Spinal cord (tissue), 10 donors: ENCODE data around the gene NF2. TPM values are rescaled to one million over a fixed set of nuclear protein-coding genes. Genes with fewer than 3 reads are reported as not detected.

ENCODE experiments used
- DNase-seq, 6 donors: peaks; one replicate each; pipeline versions ENCODE4 v3.0.0 to v3.0.0-alpha.2; 2013 to 2015; ENCODE audit warnings: low spot score in 6 of 6, low read depth in 4 of 6
- H3K27ac ChIP-seq: one replicate; pipeline ENCODE4 v1.5.1; 2013; ENCODE audit warnings: low read depth, low read length, control low read depth
- H3K27me3 ChIP-seq: one replicate; pipeline ENCODE4 v1.6.1; 2013; ENCODE audit warnings: low read length; ENCODE audit not compliant: control insufficient read depth, insufficient read depth
- H3K36me3 ChIP-seq: one replicate; pipeline ENCODE4 v1.6.1; 2013; ENCODE audit warnings: low read length; ENCODE audit not compliant: control insufficient read depth, insufficient read depth
- H3K4me1 ChIP-seq: one replicate; pipeline ENCODE4 v1.6.1; 2013; ENCODE audit warnings: low read length; ENCODE audit not compliant: control insufficient read depth, insufficient read depth
- H3K4me3 ChIP-seq: one replicate; pipeline ENCODE4 v1.5.1; 2013; ENCODE audit warnings: low read depth, low read length, control low read depth
- H3K9me3 ChIP-seq: one replicate; pipeline ENCODE4 v1.6.1; 2013; ENCODE audit warnings: low read length; ENCODE audit not compliant: control insufficient read depth, insufficient read depth
- WGBS: methylation state at CpG from one replicate; pipeline ENCODE4 v1.1.5; 2013; ENCODE audit warnings: missing lambda C conversion rate; ENCODE audit not compliant: insufficient coverage; 5-methylcytosine and 5-hydroxymethylcytosine counted together
- polyA plus RNA-seq, 2 donors: library from polyadenylated mRNA; unstranded; fragments of 120-200 nt; gene quantifications; one replicate each; pipeline ENCODE4 v1.2.1, GENCODE V29; 2013; ENCODE audit not compliant: insufficient read length in 2 of 2
- total RNA-seq, 2 donors: library from RNA; depleted of rRNA in 1 of 2; stranded (reverse); fragments of 120-200 nt in 1 of 2; fragments of >200 nt in 1 of 2; gene quantifications; one replicate each; pipeline versions ENCODE4 v1.2.3 to v1.2.4, GENCODE V29; 2013 to 2014
- donor health status: healthy.

The NF2 gene
- total and polyA plus RNA-seq, 4 donors = 35.4 to 48.7 (median 39.6) TPM

GRCh38 chr22:29610780-29611179 is 7.3 kb downstream of the NF2 start:
- Histone ChIP-seq H3K27ac (no peak overlapping the region), H3K4me1 (no peaks in the 10 kb centered on the region), H3K36me3 (no peaks in the 10 kb centered on the region), H3K27me3 (no peaks in the 10 kb centered on the region), H3K4me3 (no peak overlapping the region), H3K9me3 (peaks cover 3% of the 10 kb centered on the region)
- no peak for DNase-seq
- WGBS = no CpG with 5 or more reads among the region's 1 CpG

GRCh38 chr22:29615705-29616327 is 12.4 kb downstream of the NF2 start:
- Histone ChIP-seq H3K4me1 (no peaks in the 10 kb centered on the region), H3K36me3 (no peaks in the 10 kb centered on the region), H3K27me3 (no peaks in the 10 kb centered on the region), H3K4me3 (no peak overlapping the region), H3K27ac (no peak overlapping the region), H3K9me3 (peaks cover 1% of the 10 kb centered on the region)
- no peak for DNase-seq
- WGBS = no CpG with 5 or more reads among the region's 4 CpGs

- peak in 1 of 6 donors; percentile 51 for DNase-seq
- Histone ChIP-seq H3K27me3 (no peaks in the 10 kb centered on the region), H3K4me3 (no peak overlapping the region), H3K9me3 (no peaks in the 10 kb centered on the region), H3K4me1 (no peaks in the 10 kb centered on the region), H3K36me3 (no peaks in the 10 kb centered on the region), H3K27ac (no peak overlapping the region)
- WGBS = no CpG with 5 or more reads among the region's 2 CpGs
Measured at GRCh38 chr22:29617922-29618629, 14.6 kb downstream of the NF2 start.

- H3K4me1 ChIP-seq = no peaks in the 10 kb centered on the region
- no peak overlapping the region for H3K27ac ChIP-seq
- WGBS = 63% methylated on average over 1 of the region's 5 CpGs
Measured at GRCh38 chr22:29621761-29622526, 18.5 kb downstream of the NF2 start.

GRCh38 chr22:29623059-29623458 is 19.6 kb downstream of the NF2 start:
- no peaks in the 10 kb centered on the region for H3K36me3 ChIP-seq
- no peak overlapping the region for H3K4me3 ChIP-seq
- WGBS = 95% methylated on average over 6 of the region's 6 CpGs
- no peak overlapping the region for H3K27ac ChIP-seq
- H3K27me3 ChIP-seq = no peaks in the 10 kb centered on the region
- DNase-seq = no peak
- no peaks in the 10 kb centered on the region for H3K9me3 ChIP-seq
- H3K4me1 ChIP-seq = peaks cover 2% of the 10 kb centered on the region

More at GRCh38 chr22:29621761-29622526, 18.5 kb downstream of the NF2 start:
- no peak overlapping the region for H3K4me3 ChIP-seq
- H3K36me3 ChIP-seq = no peaks in the 10 kb centered on the region
- no peak for DNase-seq
- no peaks in the 10 kb centered on the region for H3K27me3 ChIP-seq
- H3K9me3 ChIP-seq = no peaks in the 10 kb centered on the region

GRCh38 chr22:29623553-29624169 is 20.2 kb downstream of the NF2 start:
- Histone ChIP-seq H3K27me3 (no peaks in the 10 kb centered on the region), H3K9me3 (no peaks in the 10 kb centered on the region), H3K36me3 (no peaks in the 10 kb centered on the region), H3K27ac (no peak overlapping the region), H3K4me3 (no peak overlapping the region), H3K4me1 (peaks cover 2% of the 10 kb centered on the region)
- DNase-seq = no peak
- WGBS = 78% methylated on average over 2 of the region's 6 CpGs

GRCh38 chr22:29625090-29625825 is 21.8 kb downstream of the NF2 start:
- Histone ChIP-seq H3K27me3 (no peaks in the 10 kb centered on the region), H3K4me1 (peaks cover 2% of the 10 kb centered on the region), H3K36me3 (no peaks in the 10 kb centered on the region), H3K9me3 (no peaks in the 10 kb centered on the region), H3K27ac (no peak overlapping the region), H3K4me3 (no peak overlapping the region)
- peak in 4 of 6 donors; percentile 38 to 84 (median 62) for DNase-seq
- 100% methylated on average over 2 of the region's 12 CpGs for WGBS

- H3K4me1 ChIP-seq = peaks cover 2% of the 10 kb centered on the region
- no peak overlapping the region for H3K27ac ChIP-seq
- 86% methylated on average over 1 of the region's 3 CpGs for WGBS
- no peak overlapping the region for H3K4me3 ChIP-seq
- no peaks in the 10 kb centered on the region for H3K36me3 ChIP-seq
- H3K9me3 ChIP-seq = no peaks in the 10 kb centered on the region
- H3K27me3 ChIP-seq = no peaks in the 10 kb centered on the region
- no peak for DNase-seq
Measured at GRCh38 chr22:29626497-29627195, 23.2 kb downstream of the NF2 start.

- Histone ChIP-seq H3K4me1 (peaks cover 2% of the 10 kb centered on the region), H3K27ac (no peak overlapping the region), H3K4me3 (no peak overlapping the region), H3K36me3 (no peaks in the 10 kb centered on the region), H3K9me3 (no peaks in the 10 kb centered on the region), H3K27me3 (no peaks in the 10 kb centered on the region)
- no peak for DNase-seq
- WGBS = 79% methylated on average over 2 of the region's 3 CpGs
Measured at GRCh38 chr22:29627196-29627535, 23.7 kb downstream of the NF2 start.
